Prostate gland (tissue), 2 donors: ENCODE results near the gene NAP1L1. TPM values are rescaled to one million over a fixed set of nuclear protein-coding genes. Genes with fewer than 3 reads are reported as not detected.

Experiments
- DNase-seq: peaks from one replicate; pipeline ENCODE4 v3.0.0-alpha.2; 2019; ENCODE audit warnings: low spot score
- H3K27ac ChIP-seq, 2 donors: fragments of 200-600 bp; sonication (generic); 2 replicates each; pipeline ENCODE4 v1.5.1; 2017 to 2019
- H3K27me3 ChIP-seq: fragments of 200-600 bp; sonication (generic); replicated peaks from 2 replicates; pipeline ENCODE4 v1.5.1; 2019; ENCODE audit not compliant: insufficient read depth
- H3K36me3 ChIP-seq, 2 donors: fragments of 200-600 bp; sonication (generic); 1 replicate in 1 of 2; 2 replicates in 1 of 2; pipeline versions ENCODE4 v1.5.1 to v1.8.1; 2017 to 2019
- H3K4me1 ChIP-seq: fragments of 200-600 bp; sonication (generic); replicated peaks from 2 replicates; pipeline ENCODE4 v1.5.1; 2019
- H3K4me3 ChIP-seq, 2 donors: fragments of 200-600 bp; sonication (generic); 2 replicates each; pipeline ENCODE4 v1.5.1; 2017 to 2019
- H3K9me3 ChIP-seq: fragments of 200-600 bp; sonication (generic); 2 replicates; pipeline ENCODE4 v1.5.1; 2017
- POLR2A ChIP-seq: fragments of 450-650 bp; IDR thresholded peaks from one replicate; pipeline ENCODE4 v1.6.1; 2016; ENCODE audit warnings: antibody characterized with exemption, mild to moderate bottlenecking
- POLR2AphosphoS5 ChIP-seq: sonication (generic); formaldehyde crosslinking; IDR thresholded peaks from one replicate; pipeline ENCODE4 v1.6.1; 2017; ENCODE audit warnings: antibody characterized with exemption
- WGBS: methylation state at CpG from one replicate; pipeline ENCODE4 v1.1.5; 2018; 5-methylcytosine and 5-hydroxymethylcytosine counted together
- intact Hi-C: fragments of 100-400 bp; cut with DNase I; formaldehyde crosslinking; loops from one replicate; pipeline ENCODE4 v1.14.2; 2022
- total RNA-seq, 2 donors: library from RNA; depleted of rRNA; stranded (reverse); fragments of >200 nt; gene quantifications; one replicate each; pipeline ENCODE4 v1.1.0, GENCODE V29; 2016
- TF ChIP-seq, protein P1 (sequence below), 4 experiments: fragments of 200-600 bp in 2 of 4; fragments of 450-650 bp in 2 of 4; sonication (generic) in 2 of 4; IDR thresholded peaks; 1 replicate in 3 of 4; 2 replicates in 1 of 4; pipeline ENCODE4 v1.5.1; 2016 to 2019; ENCODE audit warnings: antibody characterized with exemption in 4 of 4, mild to moderate bottlenecking in 2 of 4, moderate library complexity in 2 of 4

NAP1L1 gene
- total RNA-seq, 2 donors from 2014 or later: 223 to 325 TPM

DNA sequence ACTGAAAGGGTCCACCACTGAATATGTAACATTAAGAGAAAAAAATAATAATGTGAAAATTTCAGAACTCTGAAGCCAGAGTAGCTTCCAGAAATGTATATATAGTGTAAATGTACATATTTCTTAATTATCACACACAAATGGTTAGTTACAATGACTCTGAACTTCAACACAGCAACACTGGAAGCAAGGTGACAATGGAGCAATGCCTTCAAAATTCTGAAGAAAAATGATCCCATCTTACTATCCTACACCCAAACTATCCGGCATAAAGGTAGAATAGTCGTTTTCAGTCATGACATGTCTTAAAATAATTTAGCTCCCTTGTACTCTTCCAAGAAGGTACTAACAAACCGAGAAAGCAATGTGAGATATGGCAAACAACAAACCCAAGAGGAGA lies 11.9 kb downstream of the NAP1L1 start:
- TF ChIP-seq, protein P1, sequence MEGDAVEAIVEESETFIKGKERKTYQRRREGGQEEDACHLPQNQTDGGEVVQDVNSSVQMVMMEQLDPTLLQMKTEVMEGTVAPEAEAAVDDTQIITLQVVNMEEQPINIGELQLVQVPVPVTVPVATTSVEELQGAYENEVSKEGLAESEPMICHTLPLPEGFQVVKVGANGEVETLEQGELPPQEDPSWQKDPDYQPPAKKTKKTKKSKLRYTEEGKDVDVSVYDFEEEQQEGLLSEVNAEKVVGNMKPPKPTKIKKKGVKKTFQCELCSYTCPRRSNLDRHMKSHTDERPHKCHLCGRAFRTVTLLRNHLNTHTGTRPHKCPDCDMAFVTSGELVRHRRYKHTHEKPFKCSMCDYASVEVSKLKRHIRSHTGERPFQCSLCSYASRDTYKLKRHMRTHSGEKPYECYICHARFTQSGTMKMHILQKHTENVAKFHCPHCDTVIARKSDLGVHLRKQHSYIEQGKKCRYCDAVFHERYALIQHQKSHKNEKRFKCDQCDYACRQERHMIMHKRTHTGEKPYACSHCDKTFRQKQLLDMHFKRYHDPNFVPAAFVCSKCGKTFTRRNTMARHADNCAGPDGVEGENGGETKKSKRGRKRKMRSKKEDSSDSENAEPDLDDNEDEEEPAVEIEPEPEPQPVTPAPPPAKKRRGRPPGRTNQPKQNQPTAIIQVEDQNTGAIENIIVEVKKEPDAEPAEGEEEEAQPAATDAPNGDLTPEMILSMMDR (IDR thresholded peaks at IDR 0.05): no peak
- TF ChIP-seq POLR2AphosphoS5 (no peak), POLR2A (no peak)
- Histone ChIP-seq H3K9me3 (no peaks in the 10 kb centered on the region), H3K27ac (no peak overlapping the region), H3K36me3 (no peaks in the 10 kb centered on the region), H3K27me3 (no peaks in the 10 kb centered on the region), H3K4me1 (no peaks in the 10 kb centered on the region), H3K4me3 (no peak overlapping the region)
- WGBS: 94% methylated on average over 3 of the region's 3 CpGs
- no peak for DNase-seq
- intact Hi-C loops: no loop called here

DNA sequence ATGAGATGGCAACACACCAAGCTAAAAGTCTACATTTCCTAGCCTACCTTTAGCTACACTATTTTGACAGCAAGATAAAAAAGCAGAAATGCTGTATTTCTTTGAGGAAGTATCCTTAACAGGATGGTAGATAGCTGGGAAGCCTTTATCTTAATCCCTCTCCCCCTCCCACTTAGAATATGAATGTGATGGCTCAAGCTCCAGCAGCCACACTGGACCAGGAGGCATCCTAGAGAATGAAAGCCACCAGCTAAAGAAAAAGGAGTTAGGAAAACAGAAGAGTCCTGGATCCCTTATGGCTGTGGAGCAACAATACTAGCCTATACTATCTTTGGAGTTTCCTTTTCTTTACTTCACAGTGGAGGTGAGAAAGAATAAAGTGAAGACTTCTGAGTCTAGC lies 15.1 kb downstream of the NAP1L1 start:
- no peaks in the 10 kb centered on the region for H3K27me3 ChIP-seq
- H3K4me1 ChIP-seq: no peaks in the 10 kb centered on the region
- no peak overlapping the region for H3K27ac ChIP-seq
- TF ChIP-seq POLR2A (no peak), POLR2AphosphoS5 (no peak)
- TF ChIP-seq, protein P1 (IDR thresholded peaks at IDR 0.05): no peak
- intact Hi-C loops: no loop called here
- no peak for DNase-seq
- no peak overlapping the region for H3K4me3 ChIP-seq
- no peaks in the 10 kb centered on the region for H3K9me3 ChIP-seq
- no peaks in the 10 kb centered on the region for H3K36me3 ChIP-seq

DNA sequence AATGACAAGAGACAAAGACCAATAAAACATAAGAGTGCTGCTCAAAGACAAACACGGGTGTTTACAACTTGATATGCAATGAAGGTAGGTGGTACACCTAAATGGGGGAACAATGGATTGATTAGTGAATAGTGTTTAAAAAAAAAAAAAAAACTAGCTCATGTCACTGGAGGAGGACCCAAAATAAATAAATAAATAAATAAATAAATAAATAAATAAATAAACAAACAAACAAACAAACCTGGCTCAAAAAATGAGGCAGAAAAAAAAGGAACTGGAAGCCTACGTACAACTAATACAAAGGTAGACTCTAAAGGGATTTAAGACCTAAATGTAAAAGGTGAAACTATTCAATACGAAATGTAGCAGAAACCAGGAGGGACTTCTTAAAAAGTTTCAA lies 18.6 kb downstream of the NAP1L1 start:
- DNase-seq: no peak
- no peak overlapping the region for H3K27ac ChIP-seq
- no peaks in the 10 kb centered on the region for H3K27me3 ChIP-seq
- H3K4me1 ChIP-seq: no peaks in the 10 kb centered on the region
- 95% methylated on average over 3 of the region's 3 CpGs for WGBS
- H3K36me3 ChIP-seq: no peaks in the 10 kb centered on the region
- H3K9me3 ChIP-seq: no peaks in the 10 kb centered on the region
- TF ChIP-seq POLR2A (no peak), POLR2AphosphoS5 (no peak)
- TF ChIP-seq, protein P1 (IDR thresholded peaks at IDR 0.05): no peak
- intact Hi-C loops: no loop called here
- H3K4me3 ChIP-seq: no peak overlapping the region

DNA sequence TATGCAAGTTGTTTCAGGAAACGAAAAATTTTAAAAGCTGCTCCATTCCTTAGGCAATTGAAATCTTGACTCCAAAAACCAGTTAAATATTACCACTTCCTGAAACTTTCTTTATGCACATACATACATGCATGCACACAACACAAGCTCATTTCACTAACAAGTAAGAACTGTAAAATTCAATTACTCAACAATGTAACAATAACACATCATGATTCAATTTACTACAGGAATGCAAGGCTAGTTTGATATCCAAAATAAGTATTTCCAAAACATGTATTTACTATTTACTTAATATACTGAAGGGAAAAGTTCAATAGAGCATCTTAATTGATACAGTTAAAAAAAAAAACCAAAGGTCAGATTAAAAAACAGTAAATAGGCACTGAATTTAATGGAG lies 19.6 kb downstream of the NAP1L1 start:
- intact Hi-C loops: no loop called here
- no peaks in the 10 kb centered on the region for H3K36me3 ChIP-seq
- H3K27me3 ChIP-seq: no peaks in the 10 kb centered on the region
- TF ChIP-seq POLR2A: no peak
- TF ChIP-seq, protein P1 (IDR thresholded peaks at IDR 0.05): no peak
- no peak for TF ChIP-seq POLR2AphosphoS5
- H3K4me1 ChIP-seq: no peaks in the 10 kb centered on the region
- no peak overlapping the region for H3K4me3 ChIP-seq
- no peak overlapping the region for H3K27ac ChIP-seq
- WGBS: 98% methylated on average over 1 of the region's 1 CpG
- DNase-seq: no peak
- no peaks in the 10 kb centered on the region for H3K9me3 ChIP-seq

DNA sequence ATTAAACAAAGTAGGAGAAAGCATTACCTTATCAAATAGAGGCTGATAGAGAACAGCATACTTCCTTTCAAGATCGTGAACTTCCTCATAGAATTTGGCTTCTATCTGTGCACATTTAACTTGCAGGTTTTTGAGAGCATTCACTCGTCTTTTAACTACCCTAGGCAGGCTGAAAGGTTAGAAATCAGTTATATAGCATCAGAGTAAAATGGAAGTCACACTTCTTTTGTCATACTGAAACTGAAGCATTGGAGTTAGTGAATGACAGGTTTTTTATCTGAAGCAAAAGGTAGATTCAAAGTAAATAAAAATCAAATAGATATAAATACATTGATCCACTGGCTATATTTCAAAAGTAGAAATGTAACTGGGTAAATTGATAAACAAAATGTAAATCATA lies 24.4 kb downstream of the NAP1L1 start:
- intact Hi-C loops: no loop called here
- H3K4me3 ChIP-seq: no peak overlapping the region
- H3K4me1 ChIP-seq: no peaks in the 10 kb centered on the region
- no peak for TF ChIP-seq POLR2AphosphoS5
- TF ChIP-seq POLR2A: no peak
- TF ChIP-seq, protein P1 (IDR thresholded peaks at IDR 0.05): no peak
- 47% methylated on average over 2 of the region's 2 CpGs for WGBS
- H3K27me3 ChIP-seq: no peaks in the 10 kb centered on the region
- DNase-seq: no peak
- no peaks in the 10 kb centered on the region for H3K9me3 ChIP-seq
- H3K27ac ChIP-seq: no peak overlapping the region
- peaks cover 0 to 4% of the 10 kb centered on the region in 2 donors for H3K36me3 ChIP-seq
